GM10266 (cell line): ENCODE results near the gene ARMH1.
"Not testable (repeated sequence)": the region's sequence is repeated elsewhere in the genome, so short reads cannot be mapped to it uniquely, and the experiment has no call there.

ENCODE experiments used
- DNase-seq: peaks from one replicate; pipeline ENCODE4 v3.0.0; 2012; ENCODE audit errors: extremely low spot score
- CTCF ChIP-seq: IDR thresholded peaks from 2 replicates; pipeline ENCODE4 v1.5.1; 2012; ENCODE audit warnings: mild to moderate bottlenecking, low read depth; ENCODE audit not compliant: control insufficient read depth, insufficient read depth; ENCODE audit errors: missing control alignments

ARMH1 gene

GRCh38 chr1:44724955-44725698, 50.6 kb downstream of the ARMH1 start:
- DNase-seq, result no peak
- no peak for TF ChIP-seq CTCF

GRCh38 chr1:44730741-44731512, 56.4 kb downstream of the ARMH1 start, which contains the start of gene RNU5D-1:
RNU5D-1 (minus strand) TSS chr1:44731170.
- peak; percentile 91 for DNase-seq
- TF ChIP-seq CTCF, result peak; percentile 82

GRCh38 chr1:44733365-44733764, 58.9 kb downstream of the ARMH1 start:
- no peak for DNase-seq
- TF ChIP-seq CTCF, result no peak

GRCh38 chr1:44733784-44734183, 59.3 kb downstream of the ARMH1 start:
- DNase-seq, result no peak
- no peak for TF ChIP-seq CTCF

GRCh38 chr1:44735992-44736391, 61.5 kb downstream of the ARMH1 start:
- no peak for DNase-seq
- TF ChIP-seq CTCF, result no peak

- DNase-seq, result not testable (repeated sequence)
These were observed 64.4 kb downstream of the ARMH1 start for GRCh38 chr1:44738953-44739306.

- TF ChIP-seq CTCF, result no peak
- DNase-seq, result peak; percentile 99
These were observed 65.0 kb downstream of the ARMH1 start, which contains the start of gene KIF2C for GRCh38 chr1:44739307-44740178. KIF2C (plus strand) TSS chr1:44739837; CDS start chr1:44739933, 96 bp downstream.
